Liver (tissue), 3 donors: ENCODE results near the gene ERI3.

Source experiments
- HNF4G ChIP-seq: IDR thresholded peaks from 2 replicates; pipeline ENCODE4 v1.6.1; 2016; ENCODE audit warnings: antibody characterized with exemption
- TF ChIP-seq, protein P1 (sequence below): fragments of 150-350 bp; IDR thresholded peaks from 2 replicates; pipeline ENCODE4 v1.5.1; 2017; ENCODE audit warnings: improper control_type of control experiment, low read depth, low read length; ENCODE audit not compliant: missing input control
- donor health status: healthy.
- donor health status: healthy.

- TF ChIP-seq HNF4G, result no peak
- TF ChIP-seq, protein P1, sequence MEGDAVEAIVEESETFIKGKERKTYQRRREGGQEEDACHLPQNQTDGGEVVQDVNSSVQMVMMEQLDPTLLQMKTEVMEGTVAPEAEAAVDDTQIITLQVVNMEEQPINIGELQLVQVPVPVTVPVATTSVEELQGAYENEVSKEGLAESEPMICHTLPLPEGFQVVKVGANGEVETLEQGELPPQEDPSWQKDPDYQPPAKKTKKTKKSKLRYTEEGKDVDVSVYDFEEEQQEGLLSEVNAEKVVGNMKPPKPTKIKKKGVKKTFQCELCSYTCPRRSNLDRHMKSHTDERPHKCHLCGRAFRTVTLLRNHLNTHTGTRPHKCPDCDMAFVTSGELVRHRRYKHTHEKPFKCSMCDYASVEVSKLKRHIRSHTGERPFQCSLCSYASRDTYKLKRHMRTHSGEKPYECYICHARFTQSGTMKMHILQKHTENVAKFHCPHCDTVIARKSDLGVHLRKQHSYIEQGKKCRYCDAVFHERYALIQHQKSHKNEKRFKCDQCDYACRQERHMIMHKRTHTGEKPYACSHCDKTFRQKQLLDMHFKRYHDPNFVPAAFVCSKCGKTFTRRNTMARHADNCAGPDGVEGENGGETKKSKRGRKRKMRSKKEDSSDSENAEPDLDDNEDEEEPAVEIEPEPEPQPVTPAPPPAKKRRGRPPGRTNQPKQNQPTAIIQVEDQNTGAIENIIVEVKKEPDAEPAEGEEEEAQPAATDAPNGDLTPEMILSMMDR, result no peak
Measured at GRCh38 chr1:44296806-44297205, 58.3 kb downstream of the ERI3 start.
